IMR-90 (cell line): ENCODE results near the gene METRNL.

ENCODE experiments used
- BHLHE40 ChIP-seq: fragments of 150-350 bp; IDR thresholded peaks from 2 replicates; pipeline ENCODE4 v1.6.1; 2016; ENCODE audit warnings: mild to moderate bottlenecking, low read depth, low read length
- MAZ ChIP-seq: IDR thresholded peaks from 2 replicates; pipeline ENCODE4 v1.6.1; 2012; ENCODE audit warnings: low read depth, mild to moderate bottlenecking, low read length, improper control_type of control experiment, moderate library complexity, borderline replicate concordance
- MXI1 ChIP-seq: IDR thresholded peaks from 2 replicates; pipeline ENCODE4 v1.6.1; 2012; ENCODE audit warnings: low read depth, mild to moderate bottlenecking, low read length, moderate library complexity, borderline replicate concordance
- POLR2A ChIP-seq: IDR thresholded peaks from 2 replicates; pipeline ENCODE4 v1.6.1; 2012; ENCODE audit warnings: mild to moderate bottlenecking, low read depth, low read length
- TF ChIP-seq, protein P1 (sequence below): conservative IDR thresholded peaks from 2 replicates; pipeline ENCODE4 v1.5.1; 2012; ENCODE audit warnings: mild to moderate bottlenecking, low read depth, low read length, improper control_type of control experiment
- TF ChIP-seq, protein P2 (sequence below): fragments of 150-350 bp; IDR thresholded peaks from 2 replicates; pipeline ENCODE4 v1.6.1; 2017; ENCODE audit warnings: mild to moderate bottlenecking, antibody characterized with exemption, low read length, low read depth
- TF ChIP-seq, protein P3 (sequence below): fragments of 150-350 bp; IDR thresholded peaks from 2 replicates; pipeline ENCODE4 v1.6.1; 2016; ENCODE audit warnings: low read depth, mild to moderate bottlenecking, low read length, moderate library complexity, borderline replicate concordance

DNA sequence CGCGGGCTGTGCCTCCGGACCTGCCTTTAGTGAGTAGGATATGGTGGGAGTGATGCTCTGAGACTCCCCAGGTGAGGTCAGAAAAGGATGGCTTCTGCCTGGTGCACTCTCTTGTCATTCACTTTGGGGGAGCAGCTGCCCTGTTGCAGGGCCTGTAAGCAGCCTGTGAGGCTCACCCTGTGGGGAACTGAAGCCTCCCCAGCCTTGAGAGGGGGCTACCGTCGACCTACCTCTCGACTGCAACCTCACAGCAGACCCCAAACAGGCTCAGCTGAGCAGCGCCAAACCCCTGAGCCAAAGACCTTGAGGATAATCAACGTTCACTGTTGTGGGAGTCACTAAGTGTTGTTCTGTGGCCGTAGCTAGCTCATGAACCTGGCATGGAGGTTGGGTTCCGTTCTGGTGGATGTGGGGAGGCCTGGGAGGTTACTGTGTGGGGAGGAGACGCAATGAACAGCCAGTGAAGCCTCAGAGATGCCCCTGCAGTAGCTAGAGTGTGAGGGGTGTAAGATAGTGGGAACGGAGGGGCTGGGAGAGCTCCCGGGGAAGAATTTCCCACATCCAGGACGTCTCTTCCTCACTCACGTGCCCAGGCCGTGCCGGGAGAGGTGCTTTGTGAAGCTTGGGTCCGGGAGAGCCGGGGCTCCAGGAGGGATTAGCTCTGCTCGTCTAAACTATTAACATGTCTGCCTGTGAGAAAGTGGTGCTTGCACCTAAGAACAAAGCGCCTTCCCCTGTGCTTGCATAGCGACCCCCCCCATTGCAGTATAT, 38.8 kb downstream of the METRNL start:
- TF ChIP-seq, protein P1, sequence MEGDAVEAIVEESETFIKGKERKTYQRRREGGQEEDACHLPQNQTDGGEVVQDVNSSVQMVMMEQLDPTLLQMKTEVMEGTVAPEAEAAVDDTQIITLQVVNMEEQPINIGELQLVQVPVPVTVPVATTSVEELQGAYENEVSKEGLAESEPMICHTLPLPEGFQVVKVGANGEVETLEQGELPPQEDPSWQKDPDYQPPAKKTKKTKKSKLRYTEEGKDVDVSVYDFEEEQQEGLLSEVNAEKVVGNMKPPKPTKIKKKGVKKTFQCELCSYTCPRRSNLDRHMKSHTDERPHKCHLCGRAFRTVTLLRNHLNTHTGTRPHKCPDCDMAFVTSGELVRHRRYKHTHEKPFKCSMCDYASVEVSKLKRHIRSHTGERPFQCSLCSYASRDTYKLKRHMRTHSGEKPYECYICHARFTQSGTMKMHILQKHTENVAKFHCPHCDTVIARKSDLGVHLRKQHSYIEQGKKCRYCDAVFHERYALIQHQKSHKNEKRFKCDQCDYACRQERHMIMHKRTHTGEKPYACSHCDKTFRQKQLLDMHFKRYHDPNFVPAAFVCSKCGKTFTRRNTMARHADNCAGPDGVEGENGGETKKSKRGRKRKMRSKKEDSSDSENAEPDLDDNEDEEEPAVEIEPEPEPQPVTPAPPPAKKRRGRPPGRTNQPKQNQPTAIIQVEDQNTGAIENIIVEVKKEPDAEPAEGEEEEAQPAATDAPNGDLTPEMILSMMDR: no peak
- TF ChIP-seq POLR2A (no peak), BHLHE40 (no peak), MXI1 (no peak), MAZ (no peak)
- TF ChIP-seq, protein P2, sequence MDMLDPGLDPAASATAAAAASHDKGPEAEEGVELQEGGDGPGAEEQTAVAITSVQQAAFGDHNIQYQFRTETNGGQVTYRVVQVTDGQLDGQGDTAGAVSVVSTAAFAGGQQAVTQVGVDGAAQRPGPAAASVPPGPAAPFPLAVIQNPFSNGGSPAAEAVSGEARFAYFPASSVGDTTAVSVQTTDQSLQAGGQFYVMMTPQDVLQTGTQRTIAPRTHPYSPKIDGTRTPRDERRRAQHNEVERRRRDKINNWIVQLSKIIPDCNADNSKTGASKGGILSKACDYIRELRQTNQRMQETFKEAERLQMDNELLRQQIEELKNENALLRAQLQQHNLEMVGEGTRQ: no peak
- TF ChIP-seq, protein P3, sequence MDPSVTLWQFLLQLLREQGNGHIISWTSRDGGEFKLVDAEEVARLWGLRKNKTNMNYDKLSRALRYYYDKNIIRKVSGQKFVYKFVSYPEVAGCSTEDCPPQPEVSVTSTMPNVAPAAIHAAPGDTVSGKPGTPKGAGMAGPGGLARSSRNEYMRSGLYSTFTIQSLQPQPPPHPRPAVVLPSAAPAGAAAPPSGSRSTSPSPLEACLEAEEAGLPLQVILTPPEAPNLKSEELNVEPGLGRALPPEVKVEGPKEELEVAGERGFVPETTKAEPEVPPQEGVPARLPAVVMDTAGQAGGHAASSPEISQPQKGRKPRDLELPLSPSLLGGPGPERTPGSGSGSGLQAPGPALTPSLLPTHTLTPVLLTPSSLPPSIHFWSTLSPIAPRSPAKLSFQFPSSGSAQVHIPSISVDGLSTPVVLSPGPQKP: no peak
